Body of pancreas (tissue), 4 donors: ENCODE measurements around the gene OCRL.

Experiments used
- CTCF ChIP-seq, 7 experiments: fragments of 450-650 bp in 4 of 7; fragments of 200-600 bp in 3 of 7; sonication (generic) in 3 of 7; IDR thresholded peaks; one replicate each; pipeline ENCODE4 v1.5.1; 2016 to 2019; ENCODE audit warnings: antibody characterized with exemption in 7 of 7
- POLR2A ChIP-seq, 3 donors: fragments of 450-650 bp; IDR thresholded peaks; one replicate each; pipeline ENCODE4 v1.6.1; 2016; ENCODE audit warnings: antibody characterized with exemption in 3 of 3, mild to moderate bottlenecking in 2 of 3

GRCh38 chrX:129622757-129623301 is 82.8 kb downstream of the OCRL start:
- no peak for TF ChIP-seq CTCF (IDR thresholded peaks at IDR 0.05)
- TF ChIP-seq POLR2A (IDR thresholded peaks at IDR 0.05), result no peak
